Smooth muscle cell (in vitro differentiated cells): ENCODE results near the gene FBXW8. TPM values are rescaled to one million over a fixed set of nuclear protein-coding genes. Genes with fewer than 3 reads are reported as not detected.

Source experiments
- DNase-seq: peaks from one replicate; lab custom pipeline; 2025; ENCODE audit not compliant: unreplicated experiment; lab: John Stamatoyannopoulos, UW
- H2AFZ ChIP-seq: fragments of 200-600 bp; sonication (generic); 2 replicates; pipeline ENCODE4 v1.6.0; 2016; ENCODE audit warnings: antibody characterized with exemption, low read depth, mild to moderate bottlenecking
- H3F3A ChIP-seq: fragments of 200-600 bp; sonication (generic); 2 replicates; pipeline ENCODE4 v1.6.0; 2017; ENCODE audit warnings: antibody characterized with exemption, low read depth
- H3K27ac ChIP-seq: fragments of 200-600 bp; sonication (generic); 2 replicates; pipeline ENCODE4 v1.5.1; 2016; ENCODE audit warnings: low read depth, mild to moderate bottlenecking
- H3K27me3 ChIP-seq: fragments of 200-600 bp; sonication (generic); 2 replicates; pipeline ENCODE4 v1.6.1; 2016; ENCODE audit warnings: low read depth, mild to moderate bottlenecking
- H3K36me3 ChIP-seq: fragments of 200-600 bp; sonication (generic); 2 replicates; pipeline ENCODE4 v1.5.1; 2016; ENCODE audit warnings: low read depth
- H3K4me1 ChIP-seq: fragments of 200-600 bp; sonication (generic); 2 replicates; pipeline ENCODE4 v1.5.1; 2016; ENCODE audit warnings: low read depth
- H3K4me2 ChIP-seq: fragments of 200-600 bp; sonication (generic); 2 replicates; pipeline ENCODE4 v1.6.0; 2016; ENCODE audit warnings: mild to moderate bottlenecking
- H3K4me3 ChIP-seq: fragments of 200-600 bp; sonication (generic); 2 replicates; pipeline ENCODE4 v1.5.1; 2016; ENCODE audit warnings: mild to moderate bottlenecking
- H3K79me2 ChIP-seq: fragments of 200-600 bp; sonication (generic); 2 replicates; pipeline ENCODE4 v1.6.0; 2016; ENCODE audit warnings: low read depth, mild to moderate bottlenecking
- H3K9ac ChIP-seq: fragments of 200-600 bp; sonication (generic); 2 replicates; pipeline ENCODE4 v1.6.0; 2016; ENCODE audit warnings: low read depth
- H3K9me3 ChIP-seq: fragments of 200-600 bp; sonication (generic); replicated peaks from 2 replicates; pipeline ENCODE4 v1.5.1; 2016; ENCODE audit warnings: low read depth
- H4K20me1 ChIP-seq: fragments of 200-600 bp; sonication (generic); 2 replicates; pipeline ENCODE4 v1.6.0; 2016; ENCODE audit warnings: low read depth
- CTCF ChIP-seq: fragments of 200-600 bp; sonication (generic); IDR thresholded peaks from 2 replicates; pipeline ENCODE4 v1.5.1; 2017; ENCODE audit warnings: borderline replicate concordance, mild to moderate bottlenecking, antibody characterized with exemption; ENCODE audit not compliant: insufficient read depth, poor library complexity, severe bottlenecking
- WGBS: methylation state at CpG from one replicate; pipeline ENCODE4 v1.1.7; 2016; ENCODE audit warnings: low lambda C conversion rate; 5-methylcytosine and 5-hydroxymethylcytosine counted together
- polyA plus RNA-seq: library from polyadenylated mRNA; unstranded; fragments of >200 nt; fragmentation: Nextera tagmentation; extraction: Ambion mirVana; gene quantifications from 2 replicates; pipeline ENCODE4 v1.2.1, GENCODE V29; 2016
- total RNA-seq: library from RNA; depleted of rRNA; stranded (reverse); fragments of >200 nt; gene quantifications from 2 replicates; pipeline ENCODE4 v1.2.3, GENCODE V29; 2014

FBXW8 gene
- total and polyA plus RNA-seq, 2 experiments from 2014 or later, result 16.9 to 18.3 TPM

GRCh38 chr12:116879509-116880212 is 31.1 kb upstream of the FBXW8 start:
- H3K79me2 ChIP-seq, result no peaks in the 10 kb centered on the region
- H3K4me1 ChIP-seq, result peaks cover 30% of the 10 kb centered on the region
- no peak overlapping the region for H3K27ac ChIP-seq
- H3K4me2 ChIP-seq, result peak overlapping the region; percentile 82
- H3K27me3 ChIP-seq, result peaks cover 86% of the 10 kb centered on the region
- H2AFZ ChIP-seq, result no peak overlapping the region
- WGBS, result 3% methylated on average over 29 of the region's 52 CpGs
- DNase-seq, result no peak
- H3K36me3 ChIP-seq, result no peaks in the 10 kb centered on the region
- TF ChIP-seq CTCF, result no peak
- no peak overlapping the region for H3K9ac ChIP-seq
- H4K20me1 ChIP-seq, result no peaks in the 10 kb centered on the region
- H3K4me3 ChIP-seq, result peak overlapping the region; percentile 37
- H3F3A ChIP-seq, result no peaks in the 10 kb centered on the region
- H3K9me3 ChIP-seq, result no peaks in the 10 kb centered on the region

GRCh38 chr12:116880213-116880816 is 30.4 kb upstream of the FBXW8 start:
- no peaks in the 10 kb centered on the region for H3K36me3 ChIP-seq
- 5% methylated on average over 21 of the region's 21 CpGs for WGBS
- H3K4me1 ChIP-seq, result peaks cover 30% of the 10 kb centered on the region
- H3K9me3 ChIP-seq, result no peaks in the 10 kb centered on the region
- H3K79me2 ChIP-seq, result no peaks in the 10 kb centered on the region
- no peak overlapping the region for H3K27ac ChIP-seq
- peak overlapping the region; percentile 76 for H3K4me2 ChIP-seq
- no peak for TF ChIP-seq CTCF
- H3F3A ChIP-seq, result no peaks in the 10 kb centered on the region
- H3K27me3 ChIP-seq, result peaks cover 90% of the 10 kb centered on the region
- no peaks in the 10 kb centered on the region for H4K20me1 ChIP-seq
- DNase-seq, result no peak
- H3K4me3 ChIP-seq, result peak overlapping the region; percentile 35
- H2AFZ ChIP-seq, result no peak overlapping the region
- H3K9ac ChIP-seq, result no peak overlapping the region

GRCh38 chr12:116880817-116881324 is 29.9 kb upstream of the FBXW8 start:
- H3K9me3 ChIP-seq, result no peaks in the 10 kb centered on the region
- DNase-seq, result no peak
- H3K79me2 ChIP-seq, result no peaks in the 10 kb centered on the region
- H2AFZ ChIP-seq, result no peak overlapping the region
- H3K36me3 ChIP-seq, result no peaks in the 10 kb centered on the region
- peaks cover 30% of the 10 kb centered on the region for H3K4me1 ChIP-seq
- H3F3A ChIP-seq, result no peaks in the 10 kb centered on the region
- WGBS, result 0% methylated on average over 39 of the region's 65 CpGs
- TF ChIP-seq CTCF, result no peak
- H3K4me2 ChIP-seq, result peak overlapping the region; percentile 76
- H3K4me3 ChIP-seq, result peak overlapping the region; percentile 35
- no peak overlapping the region for H3K27ac ChIP-seq
- no peak overlapping the region for H3K9ac ChIP-seq
- peaks cover 92% of the 10 kb centered on the region for H3K27me3 ChIP-seq
- H4K20me1 ChIP-seq, result no peaks in the 10 kb centered on the region
